ENCODE results near the gene AKAP9.
"Not testable (repeated sequence)": the region's sequence is repeated elsewhere in the genome, so short reads cannot be mapped to it uniquely, and the experiment has no call there.

The AKAP9 gene

GRCh38 chr7:92137557-92137956, 196.9 kb downstream of the AKAP9 start:
- DNase-seq: no peak

GRCh38 chr7:92141161-92141560, 200.5 kb downstream of the AKAP9 start:
- DNase-seq: no peak

DNA sequence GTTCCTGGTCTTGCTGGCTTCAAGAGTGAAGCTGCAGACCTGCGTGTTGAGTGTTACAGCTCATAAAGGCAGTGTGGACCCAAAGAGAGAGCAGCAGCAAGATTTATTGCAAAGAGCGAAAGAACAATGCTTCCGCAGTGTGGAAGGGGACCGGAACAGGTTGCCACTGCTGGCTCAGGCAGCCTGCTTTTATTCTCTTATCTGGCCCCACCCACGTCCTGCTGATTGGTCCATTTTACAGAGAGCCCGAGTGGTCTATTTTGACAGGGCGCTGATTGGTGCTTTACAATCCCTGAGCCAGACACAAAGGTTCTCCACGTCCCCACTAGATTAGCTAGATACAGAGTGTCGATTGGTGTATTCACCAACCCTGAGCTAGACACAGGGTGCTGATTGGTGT, 202.1 kb downstream of the AKAP9 start:
- DNase-seq: not testable (repeated sequence)

DNA sequence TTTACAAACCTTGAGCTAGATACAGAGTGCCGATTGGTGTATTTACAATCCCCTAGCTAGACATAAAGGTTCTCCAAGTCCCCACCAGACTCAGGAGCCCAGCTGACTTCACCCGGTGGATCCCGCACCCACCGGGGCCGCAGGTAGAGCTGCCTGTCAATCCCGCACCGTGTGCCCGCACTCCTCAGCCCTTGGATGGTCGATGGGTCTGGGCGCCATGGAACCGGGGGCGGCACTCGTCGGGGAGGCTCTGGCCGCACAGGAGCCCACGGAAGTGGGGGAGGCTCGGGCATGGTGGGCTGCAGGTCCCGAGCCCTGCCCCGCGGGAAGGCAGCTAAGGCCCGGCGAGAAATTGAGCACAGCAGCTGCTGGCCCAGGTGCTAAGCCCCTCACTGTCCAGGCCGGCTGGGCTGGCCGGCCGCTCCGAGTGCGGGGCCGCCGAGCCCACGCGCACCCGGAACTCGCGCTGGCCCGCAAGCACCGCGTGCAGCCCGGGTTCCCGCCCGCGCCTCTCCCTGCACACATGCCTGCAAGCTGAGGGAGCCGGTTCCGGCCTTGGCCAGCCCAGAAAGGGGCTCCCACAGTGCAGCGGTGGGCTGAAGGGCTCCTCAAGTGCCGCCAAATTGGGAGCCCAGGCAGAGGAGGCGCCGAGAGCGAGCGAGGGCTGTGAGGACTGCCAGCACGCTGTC, 202.7 kb downstream of the AKAP9 start:
- DNase-seq: not testable (repeated sequence)

DNA sequence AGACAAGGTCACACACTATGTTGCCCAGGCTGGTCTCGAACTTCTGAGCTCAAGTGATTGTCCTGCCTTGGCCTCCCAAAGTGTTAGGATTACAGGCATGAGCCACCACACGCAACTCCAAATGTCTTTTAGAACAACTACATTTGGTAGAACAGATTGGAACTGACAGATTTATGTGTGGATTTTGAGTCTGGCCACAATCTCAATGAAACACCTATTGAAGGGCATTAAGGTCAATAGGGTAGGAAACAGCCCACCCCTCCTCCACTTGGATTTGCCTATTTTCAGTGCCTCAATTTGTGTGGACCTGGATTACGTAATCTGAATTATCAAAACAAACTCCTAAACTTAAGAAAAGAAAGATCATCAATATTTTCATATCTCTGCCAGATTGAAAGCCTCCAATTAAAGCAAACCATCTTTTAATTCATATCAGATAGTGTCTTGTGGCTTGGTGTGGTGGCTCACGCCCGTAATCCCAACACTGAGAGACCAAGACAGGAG, 209.1 kb downstream of the AKAP9 start:
- DNase-seq: no peak

DNA sequence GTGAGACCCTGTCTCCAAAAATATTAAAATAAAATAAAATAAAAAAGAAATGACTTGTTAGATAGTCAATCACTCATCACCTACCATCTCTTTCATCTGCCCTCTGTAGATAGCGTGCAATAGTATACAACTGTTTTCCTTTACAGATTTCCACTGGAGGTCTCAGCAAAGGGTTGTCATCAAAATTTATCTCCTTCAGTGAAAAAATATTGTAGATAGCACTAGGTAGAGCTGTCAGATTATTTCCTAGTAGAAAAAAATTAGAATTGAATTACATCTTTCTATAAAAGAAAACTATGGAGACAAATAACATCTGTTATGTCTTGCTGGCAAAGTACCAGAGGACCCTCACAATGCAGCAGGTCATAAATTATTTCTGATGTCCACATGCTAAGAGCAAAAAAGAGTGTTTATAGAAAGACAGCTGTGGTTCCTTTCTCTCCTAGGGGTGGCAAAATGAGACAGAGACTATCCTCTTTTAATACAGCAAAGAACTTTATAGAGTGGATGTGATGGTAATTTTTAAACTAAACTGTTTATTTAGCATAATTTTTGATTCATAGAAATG, 209.9 kb downstream of the AKAP9 start:
- DNase-seq: no peak

DNA sequence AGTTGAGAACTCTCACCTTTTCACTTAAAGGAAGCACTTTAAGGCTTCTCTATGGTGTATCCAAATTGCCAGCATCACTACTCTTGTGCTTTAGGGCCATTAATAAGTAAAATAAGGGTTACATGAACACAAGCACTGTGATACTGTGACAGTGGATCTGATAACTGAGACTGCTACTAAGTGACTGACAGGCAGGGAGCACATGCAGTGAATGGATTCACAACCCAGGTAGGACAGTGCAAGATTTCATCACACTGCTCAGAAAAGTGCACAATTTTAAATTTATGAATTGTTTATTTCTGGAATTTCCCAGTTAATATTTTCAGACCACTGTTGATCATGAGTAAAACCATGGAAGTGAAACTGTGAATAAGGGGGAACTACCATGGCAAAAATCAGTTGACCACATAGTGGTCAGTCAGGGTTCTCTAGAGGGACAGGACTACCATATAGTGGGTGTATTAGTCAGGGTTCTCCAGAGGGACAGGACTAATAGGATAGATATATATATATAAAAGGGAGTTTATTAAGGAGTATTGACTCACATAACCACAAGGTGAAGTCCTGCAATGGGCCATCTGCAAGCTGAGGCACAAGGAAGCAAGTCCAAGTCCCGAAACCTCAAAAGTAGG, 214.6 kb downstream of the AKAP9 start:
- no peak for DNase-seq

DNA sequence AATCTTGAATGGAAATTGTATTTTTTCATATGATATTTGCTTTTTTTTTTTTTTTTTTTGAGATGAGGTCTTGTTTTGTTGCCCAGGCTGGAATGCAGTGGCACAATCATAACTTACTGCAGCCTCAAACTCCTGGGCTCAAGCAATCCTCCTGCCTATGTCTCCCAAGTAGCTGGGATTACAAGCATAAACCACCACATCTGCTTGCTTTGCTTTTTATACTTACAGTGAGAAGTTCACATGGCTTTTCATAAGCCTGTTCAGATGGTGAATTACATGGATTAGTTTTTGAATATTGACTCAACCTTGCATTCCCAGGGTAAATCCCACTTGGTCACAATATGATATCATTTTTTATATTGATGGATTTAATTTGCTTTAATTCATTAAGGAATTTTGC, 216.3 kb downstream of the AKAP9 start:
- DNase-seq: no peak

DNA sequence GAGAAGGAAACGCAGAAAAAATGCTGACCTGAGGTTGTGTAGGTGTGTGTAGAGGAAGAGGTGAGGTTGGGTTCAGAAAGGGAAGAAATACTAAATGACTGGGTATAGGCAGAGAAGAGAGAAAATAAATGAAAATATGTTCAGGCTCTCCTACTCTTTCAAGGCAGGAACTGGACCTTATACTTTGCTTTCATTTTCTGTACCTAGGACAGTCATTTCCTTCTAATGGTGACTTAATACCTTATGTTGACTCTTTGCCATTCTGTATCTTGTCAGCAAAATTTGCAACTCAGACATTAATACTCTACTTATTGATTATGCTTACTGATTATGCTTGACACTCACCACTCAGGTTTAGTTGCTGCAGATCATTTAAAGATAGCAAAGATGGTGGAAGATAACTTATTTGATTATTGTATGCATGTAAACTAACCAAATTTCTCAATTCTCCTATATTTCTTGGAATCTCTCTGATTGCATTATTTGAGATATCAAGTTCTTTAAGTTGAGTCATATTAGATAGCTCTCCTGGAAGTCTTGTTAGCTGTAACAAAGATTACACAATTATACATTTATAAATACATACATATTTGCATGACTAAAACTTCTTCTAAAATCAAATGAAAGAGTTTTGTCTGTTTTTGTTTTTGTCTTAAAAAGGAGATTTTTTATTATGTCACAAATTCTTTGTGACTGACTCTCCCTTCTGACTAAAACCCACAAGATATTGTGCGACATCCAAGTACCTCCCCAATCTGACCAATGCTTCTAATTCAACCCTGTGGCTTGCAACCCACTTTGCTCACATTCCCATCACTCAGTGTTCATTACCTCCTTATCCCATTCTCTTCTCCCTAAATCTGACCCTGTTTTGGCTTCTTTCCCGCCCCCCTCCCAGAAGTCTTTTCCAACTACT, 218.3 kb downstream of the AKAP9 start:
- DNase-seq: no peak

Data from NCI-H2081 (cell line).